H1 (cell line): ENCODE results near the gene PTBP3. TPM values are rescaled to one million over a fixed set of nuclear protein-coding genes. Genes with fewer than 3 reads are reported as not detected.

ENCODE experiments used
- CTCF ChIA-PET: fragments of 300-600 bp; sonication (Branson Sonifier 250); formaldehyde crosslinking; loops from one replicate; lab custom pipeline; 2021; ENCODE audit not compliant: partially characterized antibody; lab: Charles Lee
- POLR2A ChIA-PET: fragments of 300-600 bp; sonication (Branson Sonifier 250); formaldehyde crosslinking; loops from one replicate; lab custom pipeline; 2021; ENCODE audit warnings: inconsistent platforms; ENCODE audit not compliant: partially characterized antibody; lab: Charles Lee
- DNase-seq, 2 experiments: peaks; one replicate each; pipeline versions ENCODE4 v3.0.0 to v3.0.0-alpha.2; 2010 to 2022; ENCODE audit warnings: low spot score in 2 of 2, low read depth in 1 of 2, mixed read lengths in 1 of 2
- FAIRE-seq: peaks from 2 replicates; lab custom pipeline; 2011; peaks lifted over from hg19 to GRCh38; lab: Jason Lieb, UNC
- H2AFZ ChIP-seq: 2 replicates; pipeline ENCODE4 v1.8.1; 2012; ENCODE audit warnings: low read length, inconsistent platforms
- H2AK5ac ChIP-seq: 2 replicates; pipeline ENCODE4 v1.6.1; 2013; ENCODE audit warnings: low read depth, low read length
- H2BK120ac ChIP-seq: replicated peaks from 2 replicates; pipeline ENCODE3; 2013; ENCODE audit warnings: low read depth, low read length, inconsistent platforms
- H2BK12ac ChIP-seq: 2 replicates; pipeline ENCODE4 v1.6.1; 2013; ENCODE audit warnings: low read depth, low read length
- H2BK15ac ChIP-seq: 2 replicates; pipeline ENCODE4 v1.6.1; 2013; ENCODE audit warnings: low read length
- H2BK20ac ChIP-seq: 2 replicates; pipeline ENCODE4 v1.6.1; 2013; ENCODE audit warnings: low read length
- H2BK5ac ChIP-seq: 2 replicates; pipeline ENCODE4 v1.6.1; 2013; ENCODE audit warnings: low read depth, low read length
- H3K14ac ChIP-seq: 2 replicates; pipeline ENCODE4 v1.6.1; 2013; ENCODE audit warnings: inconsistent platforms; ENCODE audit not compliant: insufficient read length
- H3K18ac ChIP-seq: 2 replicates; pipeline ENCODE4 v1.6.1; 2013; ENCODE audit warnings: low read length; ENCODE audit errors: extremely low read depth
- H3K23ac ChIP-seq: 2 replicates; pipeline ENCODE4 v1.6.1; 2013; ENCODE audit warnings: inconsistent platforms; ENCODE audit not compliant: insufficient read length
- H3K23me2 ChIP-seq: 2 replicates; pipeline ENCODE4 v1.6.1; 2013; ENCODE audit warnings: low read depth, low read length
- H3K27ac ChIP-seq: 2 replicates; pipeline ENCODE4 v1.6.1; 2011; ENCODE audit warnings: low read depth, low read length, inconsistent platforms
- H3K27me3 ChIP-seq, 4 experiments: replicated peaks in 1 of 4; 1 replicate in 1 of 4; 2 replicates in 3 of 4; pipeline versions ENCODE4 v1.6.1 to v1.8.1; 2011 to 2013; ENCODE audit warnings: low read length in 3 of 4, mild to moderate bottlenecking in 3 of 4, inconsistent platforms in 2 of 4, mixed read lengths in 2 of 4, moderate library complexity in 1 of 4; ENCODE audit not compliant: control insufficient read depth in 3 of 4, insufficient read depth in 3 of 4; ENCODE audit errors: extremely low read depth in 1 of 4
- H3K36me3 ChIP-seq, 4 experiments: 2 replicates each; pipeline versions ENCODE4 v1.6.1 to v1.8.1; 2011 to 2013; ENCODE audit warnings: mild to moderate bottlenecking in 4 of 4, low read length in 3 of 4, moderate library complexity in 2 of 4, control low read depth in 1 of 4, inconsistent platforms in 1 of 4; ENCODE audit not compliant: insufficient read depth in 4 of 4, control insufficient read depth in 2 of 4
- H3K4ac ChIP-seq: replicated peaks from 2 replicates; pipeline ENCODE3; 2013; ENCODE audit warnings: low read length, low read depth, mixed read lengths, inconsistent platforms; ENCODE audit not compliant: insufficient read length
- H3K4me1 ChIP-seq, 4 experiments: replicated peaks in 1 of 4; 1 replicate in 1 of 4; 2 replicates in 3 of 4; pipeline versions ENCODE4 v1.6.1 to v1.8.1; 2011 to 2013; ENCODE audit warnings: low read length in 3 of 4, inconsistent platforms in 2 of 4, mixed read lengths in 1 of 4; ENCODE audit not compliant: insufficient read depth in 4 of 4, control insufficient read depth in 3 of 4
- H3K4me2 ChIP-seq, 2 experiments: 2 replicates each; pipeline versions ENCODE4 v1.6.1 to v1.8.1; 2011 to 2013; ENCODE audit warnings: low read depth in 2 of 2, low read length in 2 of 2, control low read depth in 1 of 2, inconsistent platforms in 1 of 2, mild to moderate bottlenecking in 1 of 2; ENCODE audit not compliant: insufficient read depth in 1 of 2
- H3K4me3 ChIP-seq, 4 experiments: fragments of 200-600, 300-600 bp in 1 of 4; sonication (generic), shearing (Covaris generic), sonication (Bioruptor Twin) in 1 of 4; 2 replicates each; pipeline versions ENCODE4 v1.5.1 to v1.8.1; 2011 to 2016; ENCODE audit warnings: low read length in 4 of 4, low read depth in 3 of 4, control low read depth in 2 of 4, inconsistent platforms in 2 of 4, mild to moderate bottlenecking in 2 of 4, mixed read lengths in 1 of 4, moderate library complexity in 1 of 4; ENCODE audit not compliant: insufficient read depth in 2 of 4; ENCODE audit errors: extremely low read depth in 1 of 4
- H3K56ac ChIP-seq: replicated peaks from 2 replicates; pipeline ENCODE3; 2013; ENCODE audit warnings: low read depth, mild to moderate bottlenecking, mixed read lengths, low read length, inconsistent platforms; ENCODE audit not compliant: insufficient read length
- H3K79me1 ChIP-seq: 2 replicates; pipeline ENCODE4 v1.6.1; 2013; ENCODE audit warnings: low read depth, low read length, control low read depth
- H3K79me2 ChIP-seq, 2 experiments: 2 replicates each; pipeline versions ENCODE4 v1.6.1 to v1.8.1; 2012 to 2013; ENCODE audit warnings: low read length in 2 of 2, mild to moderate bottlenecking in 2 of 2, inconsistent platforms in 1 of 2; ENCODE audit not compliant: insufficient read depth in 2 of 2, control insufficient read depth in 1 of 2
- H3K9ac ChIP-seq, 4 experiments: replicated peaks in 1 of 4; 1 replicate in 1 of 4; 2 replicates in 3 of 4; pipeline versions ENCODE4 v1.6.1 to v1.8.1; 2011 to 2013; ENCODE audit warnings: low read depth in 3 of 4, low read length in 3 of 4, control low read depth in 2 of 4, mild to moderate bottlenecking in 2 of 4, moderate library complexity in 2 of 4, inconsistent platforms in 1 of 4; ENCODE audit errors: extremely low read depth in 1 of 4
- H3K9me3 ChIP-seq, 2 experiments: 2 replicates each; pipeline versions ENCODE4 v1.6.1 to v1.8.1; 2012 to 2013; ENCODE audit warnings: mild to moderate bottlenecking in 2 of 2, moderate library complexity in 2 of 2, control low read depth in 1 of 2, inconsistent platforms in 1 of 2, low read depth in 1 of 2, low read length in 1 of 2, mixed read lengths in 1 of 2; ENCODE audit not compliant: insufficient read depth in 2 of 2
- H4K20me1 ChIP-seq, 2 experiments: replicated peaks in 1 of 2; 2 replicates each; pipeline versions ENCODE3 to v1.8.1; 2011 to 2013; ENCODE audit warnings: inconsistent platforms in 2 of 2, low read length in 2 of 2, mild to moderate bottlenecking in 1 of 2; ENCODE audit not compliant: insufficient read depth in 2 of 2, control insufficient read depth in 1 of 2
- H4K5ac ChIP-seq: 2 replicates; pipeline ENCODE4 v1.6.1; 2013; ENCODE audit warnings: low read length, low read depth, mixed read lengths, inconsistent platforms; ENCODE audit not compliant: insufficient read length
- H4K8ac ChIP-seq: 2 replicates; pipeline ENCODE4 v1.8.0; 2013; ENCODE audit warnings: mild to moderate bottlenecking, moderate library complexity, low read length, inconsistent platforms; ENCODE audit not compliant: insufficient read depth; ENCODE audit errors: extremely low read depth
- H4K91ac ChIP-seq: replicated peaks from 2 replicates; pipeline ENCODE3; 2013; ENCODE audit warnings: low read length, mixed read lengths, inconsistent platforms; ENCODE audit not compliant: insufficient read length
- BCL11A ChIP-seq, 2 experiments: IDR thresholded peaks; one replicate each; pipeline ENCODE4 v1.6.1; 2011; ENCODE audit warnings: low read depth in 2 of 2, low read length in 2 of 2, mild to moderate bottlenecking in 2 of 2
- BRCA1 ChIP-seq: IDR thresholded peaks from 2 replicates; pipeline ENCODE4 v1.6.1; 2012; ENCODE audit warnings: low read depth, low read length, improper control_type of control experiment
- CREB1 ChIP-seq: IDR thresholded peaks from 2 replicates; pipeline ENCODE4 v1.6.1; 2012; ENCODE audit warnings: inconsistent platforms
- EP300 ChIP-seq, 2 experiments: IDR thresholded peaks; 1 replicate in 1 of 2; 2 replicates in 1 of 2; pipeline ENCODE4 v1.6.1; 2011 to 2012; ENCODE audit warnings: low read depth in 2 of 2, low read length in 2 of 2, mild to moderate bottlenecking in 2 of 2, borderline replicate concordance in 1 of 2, inconsistent platforms in 1 of 2, moderate library complexity in 1 of 2
- JUN ChIP-seq: IDR thresholded peaks from 2 replicates; pipeline ENCODE4 v1.6.1; 2011; ENCODE audit warnings: low read depth, mild to moderate bottlenecking, improper control_type of control experiment, low read length
- KDM4A ChIP-seq: IDR thresholded peaks from one replicate; pipeline ENCODE4 v1.7.1; 2012; ENCODE audit warnings: low read depth, mild to moderate bottlenecking, moderate library complexity, low read length, inconsistent platforms; ENCODE audit not compliant: severe bottlenecking
- POLR2AphosphoS5 ChIP-seq: IDR thresholded peaks from 2 replicates; pipeline ENCODE4 v1.6.1; 2011; ENCODE audit warnings: low read depth, low read length
- RXRA ChIP-seq: IDR thresholded peaks from 2 replicates; pipeline ENCODE4 v1.6.1; 2011; ENCODE audit warnings: low read depth, mild to moderate bottlenecking, low read length, moderate library complexity; ENCODE audit not compliant: insufficient read depth
- SIX5 ChIP-seq: IDR thresholded peaks from 2 replicates; pipeline ENCODE4 v1.6.1; 2011; ENCODE audit warnings: mild to moderate bottlenecking, low read depth, low read length
- SP1 ChIP-seq: IDR thresholded peaks from 2 replicates; pipeline ENCODE4 v1.6.1; 2011; ENCODE audit warnings: low read depth, low read length
- TAF1 ChIP-seq: IDR thresholded peaks from 2 replicates; pipeline ENCODE4 v1.6.1; 2011; ENCODE audit warnings: mild to moderate bottlenecking, low read depth, low read length
- TBP ChIP-seq: IDR thresholded peaks from 2 replicates; pipeline ENCODE4 v1.6.1; 2011; ENCODE audit warnings: low read depth, low read length, improper control_type of control experiment
- TEAD4 ChIP-seq: IDR thresholded peaks from 2 replicates; pipeline ENCODE4 v1.6.1; 2012; ENCODE audit warnings: low read depth, low read length, inconsistent platforms, mixed read lengths
- WGBS, 2 experiments: shearing (Covaris generic) in 1 of 2; methylation state at CpG; one replicate each; pipeline versions ENCODE4 v1.1.6 to v1.1.7; 2013 to 2015; ENCODE audit warnings: low lambda C conversion rate in 2 of 2, mixed read lengths in 2 of 2, inconsistent platforms in 1 of 2, low coverage in 1 of 2, missing lambda C conversion rate in 1 of 2; ENCODE audit not compliant: insufficient replicate concordance in 2 of 2, insufficient coverage in 1 of 2, insufficient read length in 1 of 2; ENCODE audit errors: extremely low coverage in 1 of 2, missing lambda C conversion rate in 1 of 2; 5-methylcytosine and 5-hydroxymethylcytosine counted together
- polyA plus RNA-seq, 7 experiments: library from polyadenylated mRNA; depleted of rRNA in 3 of 7; stranded (reverse) in 5 of 7; unstranded in 2 of 7; fragments of >200 nt in 5 of 7; fragments of 200-250 nt in 2 of 7; gene quantifications; 1 replicate in 5 of 7; 2 replicates in 1 of 7; 4 replicates in 1 of 7; pipeline versions ENCODE4 v1.2.1 to v1.2.3, GENCODE V29; 2011 to 2013; ENCODE audit warnings: missing spikeins in 2 of 7, mixed read lengths in 2 of 7
- total RNA-seq: library from RNA; stranded (reverse); fragmentation: NEBNext Ultra II Directional; extraction: Animal tissue kit (Norgen Biotek cat#: 25700); gene quantifications from 2 replicates; pipeline ENCODE4 v1.2.1, GENCODE V29; 2021
- TF ChIP-seq, protein P1 (sequence below): IDR thresholded peaks from 2 replicates; pipeline ENCODE4 v1.6.1; 2011; ENCODE audit warnings: low read length, improper control_type of control experiment

The PTBP3 gene
- total and polyA plus RNA-seq, 2 of the 8 experiments (the other 6 are each of a cell fraction or from before 2014, with no cell fraction given) = 51.0 to 124 TPM

DNA sequence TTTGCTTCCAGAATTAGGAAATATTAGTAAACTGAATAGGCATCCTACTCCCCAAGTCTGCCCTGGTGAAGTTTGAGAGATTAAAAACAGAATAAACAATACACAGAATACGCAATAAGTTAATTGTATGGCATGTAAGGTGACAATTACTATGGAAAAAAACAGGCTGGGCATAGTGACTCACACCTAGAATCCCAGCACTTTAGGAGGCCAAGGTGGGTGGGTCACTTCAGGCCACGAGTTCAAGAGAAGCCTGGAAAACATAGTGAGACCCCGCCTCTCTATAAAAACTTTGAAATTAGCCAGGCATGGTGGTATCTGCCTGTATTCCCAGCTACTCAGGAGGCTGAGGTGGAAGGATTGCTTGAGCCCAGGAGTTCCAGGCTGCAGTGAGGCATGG, 94.1 kb downstream of the PTBP3 start:
- no peak overlapping the region for H3K56ac ChIP-seq
- H3K79me1 ChIP-seq = no peaks in the 10 kb centered on the region
- no peak overlapping the region for H3K23ac ChIP-seq
- no peak overlapping the region for H4K5ac ChIP-seq
- H3K9ac ChIP-seq = no peak overlapping the region
- H3K36me3 ChIP-seq = no peaks in the 10 kb centered on the region; a peak in 1 of 8 replicates
- H3K23me2 ChIP-seq = no peaks in the 10 kb centered on the region
- no peaks in the 10 kb centered on the region; a peak in 1 of 7 replicates for H3K4me1 ChIP-seq
- no peak overlapping the region for H2BK20ac ChIP-seq
- FAIRE-seq (no peak), DNase-seq (no peak)
- WGBS, 2 experiments = 57% methylated on average over 3 of the region's 3 CpGs; no CpG with 5 or more reads in 1 of the 2 experiments
- ChIA-PET CTCF (interaction anchor here (0.8 kb wide), 1 partner anchor 24 kb away, joined by 3 read pairs; no protein-coding TSS in a partner anchor), POLR2A (no interaction called here)
- no peak overlapping the region for H2BK120ac ChIP-seq
- no peak overlapping the region for H4K91ac ChIP-seq
- H2AFZ ChIP-seq = no peak overlapping the region
- no peaks in the 10 kb centered on the region for H3K27me3 ChIP-seq
- H2BK5ac ChIP-seq = no peak overlapping the region
- no peak overlapping the region for H3K27ac ChIP-seq
- H3K9me3 ChIP-seq = no peaks in the 10 kb centered on the region
- no peak overlapping the region for H4K8ac ChIP-seq
- H3K4ac ChIP-seq = no peak overlapping the region
- H2AK5ac ChIP-seq = no peak overlapping the region
- no peaks in the 10 kb centered on the region for H3K79me2 ChIP-seq
- no peak overlapping the region for H3K4me3 ChIP-seq
- H3K4me2 ChIP-seq = no peak overlapping the region
- H3K18ac ChIP-seq = no peak overlapping the region
- H4K20me1 ChIP-seq = peaks cover 0 to 2% of the 10 kb centered on the region in 2 experiments
- H3K14ac ChIP-seq = no peak overlapping the region
- H2BK12ac ChIP-seq = no peak overlapping the region
- H2BK15ac ChIP-seq = no peak overlapping the region
- TF ChIP-seq JUN = no peak
- TF ChIP-seq RXRA = no peak
- TF ChIP-seq BRCA1 = no peak
- no peak for TF ChIP-seq EP300 (IDR thresholded peaks at IDR 0.05; ENCODE audit: borderline replicate concordance in 1 of 2, low read depth in 2 of 2, low read length in 2 of 2)
- no peak for TF ChIP-seq SP1
- TF ChIP-seq, protein P1, sequence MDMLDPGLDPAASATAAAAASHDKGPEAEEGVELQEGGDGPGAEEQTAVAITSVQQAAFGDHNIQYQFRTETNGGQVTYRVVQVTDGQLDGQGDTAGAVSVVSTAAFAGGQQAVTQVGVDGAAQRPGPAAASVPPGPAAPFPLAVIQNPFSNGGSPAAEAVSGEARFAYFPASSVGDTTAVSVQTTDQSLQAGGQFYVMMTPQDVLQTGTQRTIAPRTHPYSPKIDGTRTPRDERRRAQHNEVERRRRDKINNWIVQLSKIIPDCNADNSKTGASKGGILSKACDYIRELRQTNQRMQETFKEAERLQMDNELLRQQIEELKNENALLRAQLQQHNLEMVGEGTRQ = no peak
- TF ChIP-seq SIX5 = no peak
- no peak for TF ChIP-seq CREB1
- no peak for TF ChIP-seq TBP
- no peak for TF ChIP-seq TAF1
- no peak for TF ChIP-seq KDM4A
- TF ChIP-seq POLR2AphosphoS5 = no peak
- no peak for TF ChIP-seq TEAD4
- TF ChIP-seq BCL11A (IDR thresholded peaks at IDR 0.05; ENCODE audit: low read depth in 2 of 2, low read length in 2 of 2) = no peak
